GM12878 (cell line): ENCODE data around the gene MCM3.

Experiments
- ATF2 ChIP-seq: IDR thresholded peaks from 2 replicates; pipeline ENCODE4 v1.6.1; 2012; ENCODE audit warnings: low read length, inconsistent platforms
- CBX5 ChIP-seq: sonication (generic); IDR thresholded peaks from 2 replicates; pipeline ENCODE4 v1.6.1; 2016; ENCODE audit warnings: low read depth, moderate library complexity, mild to moderate bottlenecking, inconsistent platforms
- CHD2 ChIP-seq: IDR thresholded peaks from 2 replicates; pipeline ENCODE4 v1.6.1; 2011; ENCODE audit warnings: low read depth, low read length, improper control_type of control experiment, borderline replicate concordance
- CTCF ChIP-seq, 3 experiments: IDR thresholded peaks in 2 of 3; conservative IDR thresholded peaks in 1 of 3; 2 replicates each; pipeline ENCODE4 v1.5.1; 2011; ENCODE audit warnings: low read depth in 3 of 3, low read length in 3 of 3, mild to moderate bottlenecking in 3 of 3, control low read depth in 2 of 3, moderate library complexity in 2 of 3, inconsistent platforms in 1 of 3, mixed read lengths in 1 of 3; ENCODE audit not compliant: control insufficient read depth in 2 of 3, insufficient read depth in 1 of 3; ENCODE audit errors: extremely low read depth in 1 of 3
- EZH2 ChIP-seq: IDR thresholded peaks from 2 replicates; pipeline ENCODE4 v1.6.1; 2012; ENCODE audit warnings: low read depth, mild to moderate bottlenecking, control low read depth, inconsistent platforms, low read length, borderline replicate concordance; ENCODE audit not compliant: control insufficient read depth
- JUND ChIP-seq: IDR thresholded peaks from 2 replicates; pipeline ENCODE4 v1.6.1; 2012; ENCODE audit warnings: low read depth, mild to moderate bottlenecking, low read length, improper control_type of control experiment, moderate library complexity
- MAX ChIP-seq: IDR thresholded peaks from 2 replicates; pipeline ENCODE4 v1.6.1; 2012; ENCODE audit warnings: low read depth, low read length, improper control_type of control experiment
- PBX3 ChIP-seq: IDR thresholded peaks from 2 replicates; pipeline ENCODE4 v1.6.1; 2011; ENCODE audit warnings: mild to moderate bottlenecking, low read depth, low read length, moderate library complexity; ENCODE audit not compliant: insufficient replicate concordance
- POLR2A ChIP-seq: IDR thresholded peaks from 2 replicates; pipeline ENCODE4 v1.6.1; 2011; ENCODE audit warnings: low read depth, mild to moderate bottlenecking, low read length
- POLR2AphosphoS5 ChIP-seq: IDR thresholded peaks from 2 replicates; pipeline ENCODE4 v1.6.1; 2011; ENCODE audit warnings: mild to moderate bottlenecking, low read length, inconsistent platforms
- REST ChIP-seq: IDR thresholded peaks from 2 replicates; pipeline ENCODE4 v1.6.1; 2012; ENCODE audit warnings: mild to moderate bottlenecking, low read depth, low read length
- SIN3A ChIP-seq: IDR thresholded peaks from 2 replicates; pipeline ENCODE4 v1.6.1; 2012; ENCODE audit warnings: low read depth, low read length, improper control_type of control experiment
- USF2 ChIP-seq: IDR thresholded peaks from 2 replicates; pipeline ENCODE4 v1.6.1; 2011; ENCODE audit warnings: low read depth, low read length, improper control_type of control experiment, borderline replicate concordance

GRCh38 chr6:52288841-52289240, 4.3 kb upstream of the MCM3 start:
- TF ChIP-seq CTCF (IDR thresholded peaks at IDR 0.05 in 2 of 3, conservative IDR thresholded peaks at IDR 0.05 in 1 of 3; ENCODE audit: control insufficient read depth in 2 of 3, extremely low read depth in 1 of 3, insufficient read depth in 1 of 3, low read depth in 3 of 3, low read length in 3 of 3) (no peak), POLR2AphosphoS5 (no peak), JUND (no peak), SIN3A (no peak), MAX (no peak), USF2 (no peak), POLR2A (no peak), CBX5 (no peak), ATF2 (no peak), EZH2 (no peak), CHD2 (no peak), REST (no peak), PBX3 (no peak)
